Activated naive CD8-positive, alpha-beta T cell treated with anti-CD3 and anti-CD28 coated beads, Interleukin-2, amount 50 U/mL, for 24 hours (primary cell): Measurements from ENCODE around the gene CLEC4C.

Source experiments
- ATAC-seq: fragments of 150-1000 bp; cut with Tn5 transposase; one replicate; pipeline ENCODE4 v1.10.0; 2021
- DNase-seq: peaks from one replicate; pipeline ENCODE4 v3.0.0; 2021
- H3K27ac Mint-ChIP-seq: one replicate; pipeline ENCODE4 v1.8.0; 2021; ENCODE audit warnings: mild to moderate bottlenecking, mixed read lengths
- H3K27me3 Mint-ChIP-seq: one replicate; pipeline ENCODE4 v1.8.0; 2021; ENCODE audit warnings: mixed read lengths
- H3K36me3 Mint-ChIP-seq: one replicate; pipeline ENCODE4 v1.8.0; 2021; ENCODE audit warnings: low read depth, mixed read lengths
- H3K4me1 Mint-ChIP-seq: one replicate; pipeline ENCODE4 v1.8.0; 2021; ENCODE audit warnings: mixed read lengths
- H3K4me3 Mint-ChIP-seq: one replicate; pipeline ENCODE4 v1.8.0; 2021; ENCODE audit warnings: mild to moderate bottlenecking, moderate library complexity, mixed read lengths
- H3K9me3 Mint-ChIP-seq: one replicate; pipeline ENCODE4 v1.8.0; 2021; ENCODE audit warnings: mixed read lengths

Gene CLEC4C

DNA sequence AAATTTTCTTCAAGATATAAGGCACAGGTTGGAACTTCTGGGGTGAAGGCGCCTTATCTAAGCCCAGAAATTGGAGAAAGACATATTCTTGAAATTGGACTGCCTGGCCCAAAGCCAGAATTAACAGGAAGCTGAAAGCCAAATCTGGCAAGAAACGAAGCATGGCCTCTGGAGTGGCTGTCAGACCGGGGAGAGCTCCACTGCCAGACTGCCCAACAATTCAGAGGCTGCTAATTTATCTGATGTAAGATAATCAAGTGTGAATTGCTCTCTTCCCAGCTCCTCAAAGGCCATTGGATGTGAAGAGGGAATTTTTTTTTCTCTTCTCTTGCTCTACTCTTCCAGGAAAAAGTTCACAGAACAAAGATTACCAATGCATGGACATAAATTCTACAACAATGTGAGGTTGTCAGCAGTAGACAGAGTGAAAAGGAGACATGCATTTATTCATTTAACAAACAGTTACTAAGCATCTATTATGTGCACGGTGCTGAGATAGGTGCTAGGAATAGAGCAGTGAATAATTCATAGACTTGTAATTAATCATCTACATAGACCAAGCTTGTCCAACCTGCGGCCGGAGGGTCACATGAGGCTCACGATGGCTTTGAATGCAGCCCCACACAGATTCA is 51.5 kb downstream of the CLEC4C start, which contains the start of gene GDF3:
Gene GDF3, minus strand, starts transcription at position 210 of the 632 bp plus-strand sequence. Its CDS starts 47 bp downstream, at position 163.
- peaks cover 7% of the 10 kb centered on the region for H3K27me3 Mint-ChIP-seq
- H3K4me3 Mint-ChIP-seq = no peak within 1 kb of the TSS
- H3K4me1 Mint-ChIP-seq = peaks cover 4% of the 10 kb centered on the region
- ATAC-seq = no peak
- H3K9me3 Mint-ChIP-seq = no peaks in the 10 kb centered on the region
- no peaks in the 10 kb centered on the region for H3K36me3 Mint-ChIP-seq
- no peak for DNase-seq
- H3K27ac Mint-ChIP-seq = no peak within 1 kb of the TSS

DNA sequence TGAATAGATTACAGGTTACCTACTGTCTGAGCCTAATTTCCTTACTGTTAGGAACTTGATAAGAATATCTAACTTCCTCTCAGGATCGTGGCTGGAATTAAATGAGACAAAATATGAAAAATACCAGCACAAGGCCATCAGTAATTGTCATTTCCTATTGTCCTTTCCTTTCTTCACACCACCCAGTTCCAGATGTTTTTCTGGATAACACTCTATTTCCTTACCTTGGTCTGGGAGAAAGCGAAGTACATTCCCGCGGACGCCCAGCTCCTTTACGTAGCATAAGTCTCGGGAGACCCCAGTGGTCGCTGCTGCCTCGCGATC is 52.0 kb downstream of the CLEC4C start:
- Mint-ChIP-seq H3K27ac (no peak overlapping the region), H3K36me3 (no peaks in the 10 kb centered on the region), H3K27me3 (peaks cover 7% of the 10 kb centered on the region), H3K9me3 (no peaks in the 10 kb centered on the region), H3K4me1 (peaks cover 4% of the 10 kb centered on the region), H3K4me3 (no peak overlapping the region)
- no peak for DNase-seq
- ATAC-seq = no peak

DNA sequence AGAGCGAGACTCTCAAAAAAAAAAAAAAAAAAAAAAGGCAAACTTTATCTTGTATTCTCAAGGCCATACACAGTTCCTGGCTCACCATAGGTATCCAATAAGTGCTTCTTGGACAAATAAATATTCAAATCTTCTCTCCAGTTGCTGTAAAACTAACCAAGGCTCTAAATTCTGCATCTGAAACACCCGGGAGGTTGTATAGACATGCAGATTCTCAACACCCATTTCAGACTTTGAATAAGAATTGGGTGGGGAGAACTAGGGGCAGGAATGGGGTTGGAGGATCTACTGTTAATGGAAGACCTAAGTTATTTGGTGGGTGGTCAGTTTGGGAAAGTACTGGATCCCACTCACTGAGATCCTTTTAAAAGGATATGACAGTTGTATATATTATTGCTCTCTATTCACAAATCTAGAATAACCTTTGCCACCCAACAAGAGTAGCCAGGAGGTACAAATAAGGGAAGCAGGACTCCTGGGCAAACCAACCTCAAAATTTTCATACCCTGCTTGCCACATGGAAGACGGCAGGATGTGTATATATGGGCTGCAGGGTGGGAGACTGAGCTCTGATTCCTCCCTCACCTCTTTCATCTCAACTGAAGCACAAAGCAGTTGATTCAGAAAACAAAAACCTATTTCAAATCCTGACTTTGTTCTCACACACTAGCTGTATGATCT is 52.5 kb downstream of the CLEC4C start:
- H3K9me3 Mint-ChIP-seq = no peaks in the 10 kb centered on the region
- H3K27me3 Mint-ChIP-seq = peaks cover 7% of the 10 kb centered on the region
- H3K27ac Mint-ChIP-seq = no peak overlapping the region
- no peaks in the 10 kb centered on the region for H3K36me3 Mint-ChIP-seq
- peaks cover 4% of the 10 kb centered on the region for H3K4me1 Mint-ChIP-seq
- ATAC-seq (no peak), DNase-seq (no peak)
- H3K4me3 Mint-ChIP-seq = no peak overlapping the region

DNA sequence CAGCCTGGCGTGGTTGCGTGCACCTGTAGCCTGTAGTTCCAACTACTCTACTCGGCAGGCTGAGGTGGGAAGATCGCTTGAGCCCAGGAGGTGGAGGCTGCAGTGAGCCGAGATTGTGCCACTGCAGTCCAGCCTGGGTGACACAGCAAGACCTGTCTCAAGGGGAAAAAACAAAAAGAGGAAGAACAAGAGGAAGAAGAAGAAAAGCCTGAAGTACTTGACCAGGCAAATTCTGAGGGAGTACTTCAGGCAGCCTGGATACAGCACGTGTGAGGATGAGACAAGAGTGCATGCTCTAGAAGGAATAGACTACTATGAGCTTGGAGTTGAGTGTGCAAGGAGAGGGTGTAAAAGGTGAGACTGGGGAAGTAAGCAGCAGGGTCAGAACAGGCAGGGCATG is 53.4 kb downstream of the CLEC4C start:
- Mint-ChIP-seq H3K4me3 (no peak overlapping the region), H3K27ac (no peak overlapping the region), H3K9me3 (no peaks in the 10 kb centered on the region), H3K27me3 (peaks cover 7% of the 10 kb centered on the region), H3K36me3 (no peaks in the 10 kb centered on the region), H3K4me1 (peaks cover 4% of the 10 kb centered on the region)
- DNase-seq (no peak), ATAC-seq (no peak)

- Mint-ChIP-seq H3K36me3 (no peaks in the 10 kb centered on the region), H3K27me3 (no peaks in the 10 kb centered on the region), H3K4me1 (peaks cover 7% of the 10 kb centered on the region), H3K27ac (no peak overlapping the region), H3K4me3 (no peak overlapping the region), H3K9me3 (no peaks in the 10 kb centered on the region)
- DNase-seq (no peak), ATAC-seq (no peak)
Observed at GRCh38 chr12:7681535-7681934, 65.6 kb downstream of the CLEC4C start.
